ENCODE measurements around the gene TNNT3.

GRCh38 chr11:1894759-1895158, 24.7 kb upstream of the TNNT3 start:
- TF ChIP-seq, protein P1, sequence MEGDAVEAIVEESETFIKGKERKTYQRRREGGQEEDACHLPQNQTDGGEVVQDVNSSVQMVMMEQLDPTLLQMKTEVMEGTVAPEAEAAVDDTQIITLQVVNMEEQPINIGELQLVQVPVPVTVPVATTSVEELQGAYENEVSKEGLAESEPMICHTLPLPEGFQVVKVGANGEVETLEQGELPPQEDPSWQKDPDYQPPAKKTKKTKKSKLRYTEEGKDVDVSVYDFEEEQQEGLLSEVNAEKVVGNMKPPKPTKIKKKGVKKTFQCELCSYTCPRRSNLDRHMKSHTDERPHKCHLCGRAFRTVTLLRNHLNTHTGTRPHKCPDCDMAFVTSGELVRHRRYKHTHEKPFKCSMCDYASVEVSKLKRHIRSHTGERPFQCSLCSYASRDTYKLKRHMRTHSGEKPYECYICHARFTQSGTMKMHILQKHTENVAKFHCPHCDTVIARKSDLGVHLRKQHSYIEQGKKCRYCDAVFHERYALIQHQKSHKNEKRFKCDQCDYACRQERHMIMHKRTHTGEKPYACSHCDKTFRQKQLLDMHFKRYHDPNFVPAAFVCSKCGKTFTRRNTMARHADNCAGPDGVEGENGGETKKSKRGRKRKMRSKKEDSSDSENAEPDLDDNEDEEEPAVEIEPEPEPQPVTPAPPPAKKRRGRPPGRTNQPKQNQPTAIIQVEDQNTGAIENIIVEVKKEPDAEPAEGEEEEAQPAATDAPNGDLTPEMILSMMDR (IDR thresholded peaks at IDR 0.05) = no peak
- TF ChIP-seq POLR2A (IDR thresholded peaks at IDR 0.05) = no peak

All from uterus (tissue), 2 donors.